GM13977 (cell line): ENCODE data around the gene EDN3.

Experiments
- DNase-seq: peaks from one replicate; pipeline ENCODE4 v3.0.0; 2012; ENCODE audit warnings: low spot score
- CTCF ChIP-seq: IDR thresholded peaks from 2 replicates; pipeline ENCODE4 v1.5.1; 2012; ENCODE audit warnings: mild to moderate bottlenecking, control low read depth; ENCODE audit not compliant: insufficient read depth; ENCODE audit errors: extremely low read depth, missing control alignments
- in situ Hi-C: fragments of 300-500 bp; cut with MboI; formaldehyde crosslinking; loops from one replicate; pipeline ENCODE4 v1.12.0; 2022; ENCODE audit warnings: low sequenced_read_pairs, low pct_unique_long_range_greater_than_20kb, mixed read lengths, inconsistent platforms; ENCODE audit not compliant: unreplicated experiment

EDN3 gene

GRCh38 chr20:59361411-59361810 is 61.0 kb downstream of the EDN3 start:
- in situ Hi-C loops: no loop called here
- DNase-seq: no peak
- no peak for TF ChIP-seq CTCF

GRCh38 chr20:59363101-59363500 is 62.7 kb downstream of the EDN3 start:
- no peak for TF ChIP-seq CTCF
- DNase-seq: no peak
- in situ Hi-C loops: no loop called here

GRCh38 chr20:59364611-59365010 is 64.2 kb downstream of the EDN3 start:
- in situ Hi-C loops: no loop called here
- no peak for DNase-seq
- no peak for TF ChIP-seq CTCF

- DNase-seq: no peak
- TF ChIP-seq CTCF: no peak
- in situ Hi-C loops: no loop called here
Observed at GRCh38 chr20:59365611-59366285, 65.3 kb downstream of the EDN3 start.

- in situ Hi-C loops: no loop called here
- DNase-seq: no peak
- no peak for TF ChIP-seq CTCF
Observed at GRCh38 chr20:59371431-59371830, 71.0 kb downstream of the EDN3 start.

GRCh38 chr20:59374261-59374660 is 73.8 kb downstream of the EDN3 start:
- no peak for TF ChIP-seq CTCF
- no peak for DNase-seq
- in situ Hi-C loops: no loop called here
